Ectodermal cell (in vitro differentiated cells): Measurements from ENCODE around the gene ATP6V0A1.

Experiments
- H3K27ac ChIP-seq: 2 replicates; pipeline ENCODE4 v1.7.0; 2013; ENCODE audit warnings: mild to moderate bottlenecking, low read depth, low read length; ENCODE audit not compliant: insufficient read depth, poor library complexity, severe bottlenecking
- H3K27me3 ChIP-seq: 2 replicates; pipeline ENCODE4 v1.7.0; 2013; ENCODE audit warnings: mild to moderate bottlenecking, low read length; ENCODE audit not compliant: insufficient read depth, control insufficient read depth, poor library complexity, severe bottlenecking
- H3K36me3 ChIP-seq: one replicate; pipeline ENCODE4 v1.7.0; 2013; ENCODE audit warnings: low read length; ENCODE audit not compliant: control insufficient read depth, insufficient read depth
- H3K4me1 ChIP-seq: one replicate; pipeline ENCODE4 v1.7.0; 2013; ENCODE audit warnings: low read length; ENCODE audit not compliant: control insufficient read depth, insufficient read depth
- H3K4me3 ChIP-seq: 2 replicates; pipeline ENCODE4 v1.7.0; 2013; ENCODE audit warnings: low read depth, low read length, control low read depth; ENCODE audit not compliant: insufficient read depth
- H3K9me3 ChIP-seq: 2 replicates; pipeline ENCODE4 v1.7.0; 2013; ENCODE audit warnings: mild to moderate bottlenecking, low read length, moderate library complexity; ENCODE audit not compliant: control insufficient read depth
- WGBS, 2 experiments: methylation state at CpG; one replicate each; pipeline ENCODE4 v1.1.7; 2013; ENCODE audit warnings: missing lambda C conversion rate in 2 of 2; 5-methylcytosine and 5-hydroxymethylcytosine counted together

Gene ATP6V0A1

DNA sequence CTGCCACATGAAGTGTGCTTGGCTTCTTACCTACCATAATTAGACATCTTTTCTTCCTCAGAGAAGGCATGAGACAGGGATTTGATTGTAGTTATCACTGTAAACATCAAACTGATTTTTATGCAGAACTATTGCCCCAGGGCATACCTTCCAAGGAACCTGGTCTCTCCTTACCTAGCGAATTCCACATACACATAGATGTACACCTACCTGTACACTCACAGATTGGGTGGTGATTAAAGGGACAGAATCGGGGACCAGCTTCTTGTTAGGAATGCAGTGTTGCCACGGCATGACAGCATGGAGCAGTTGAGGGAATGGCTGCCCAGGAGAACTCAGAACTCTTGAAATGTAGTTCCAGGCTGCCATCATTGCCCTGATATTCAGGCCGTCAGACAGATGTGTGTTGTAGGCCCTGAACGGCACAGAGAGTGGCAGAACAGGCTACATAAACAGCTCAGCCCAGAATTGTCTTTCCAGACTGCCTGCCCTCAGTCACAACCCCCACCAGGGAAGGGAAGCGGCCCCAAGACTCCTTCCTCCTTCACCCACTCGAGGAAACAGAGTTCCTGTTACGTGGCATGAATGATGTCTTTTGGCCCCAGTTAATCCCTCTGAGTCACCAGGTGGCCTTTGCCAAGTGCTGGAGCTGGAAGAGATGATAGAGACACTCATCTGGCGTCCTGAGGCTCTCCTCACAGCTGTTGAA is 59.5 kb downstream of the ATP6V0A1 start:
- Histone ChIP-seq H3K4me1 (peaks cover 53% of the 10 kb centered on the region), H3K36me3 (no peaks in the 10 kb centered on the region), H3K4me3 (no peak overlapping the region), H3K9me3 (no peaks in the 10 kb centered on the region), H3K27ac (no peak overlapping the region), H3K27me3 (no peaks in the 10 kb centered on the region)
- 85 to 87% methylated on average over 9 of the region's 9 CpGs for WGBS, 2 experiments

DNA sequence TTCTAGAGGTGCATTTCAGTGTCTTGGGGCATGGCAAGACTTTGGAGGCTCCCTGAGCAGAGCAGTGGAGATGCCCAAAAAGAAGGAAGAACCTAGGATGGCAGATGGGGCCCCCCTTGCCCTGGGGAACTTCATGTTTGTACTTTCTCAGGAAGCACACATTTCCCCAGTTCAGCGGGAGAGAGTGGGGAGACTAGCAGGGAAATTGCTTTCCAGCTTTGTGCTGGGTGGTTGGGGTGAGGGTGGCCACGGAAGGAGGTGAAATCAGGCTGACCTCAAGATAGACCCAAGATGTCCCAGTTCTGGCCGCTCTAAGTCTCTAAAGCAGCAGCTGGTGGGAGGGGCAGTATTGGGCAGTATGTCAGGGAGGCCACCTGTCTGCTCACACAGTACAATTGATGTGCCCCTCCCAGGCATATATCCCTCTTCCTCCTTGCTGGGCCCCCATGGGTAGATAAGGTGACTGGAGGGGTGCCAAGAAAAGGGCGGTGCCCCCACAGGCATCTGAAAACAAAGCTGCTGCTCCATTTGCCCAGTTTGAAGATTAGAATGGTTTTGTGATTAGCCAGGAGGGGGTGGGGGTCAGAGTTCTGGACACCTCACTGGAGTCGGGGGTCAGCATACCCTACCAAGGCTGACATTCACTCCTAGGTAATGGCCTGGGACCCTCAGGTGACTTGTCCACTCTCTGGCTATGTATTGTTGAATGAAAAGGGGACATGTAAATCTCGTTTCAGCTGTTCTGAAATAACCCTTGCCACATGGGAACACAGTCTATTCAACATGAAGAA is 60.3 kb downstream of the ATP6V0A1 start:
- Histone ChIP-seq H3K9me3 (no peaks in the 10 kb centered on the region), H3K4me1 (peaks cover 53% of the 10 kb centered on the region), H3K27me3 (no peaks in the 10 kb centered on the region), H3K4me3 (no peak overlapping the region), H3K27ac (peak overlapping the region; percentile 99), H3K36me3 (no peaks in the 10 kb centered on the region)
- WGBS, 2 experiments: 93% methylated on average over 5 to 6 of the region's 6 CpGs

DNA sequence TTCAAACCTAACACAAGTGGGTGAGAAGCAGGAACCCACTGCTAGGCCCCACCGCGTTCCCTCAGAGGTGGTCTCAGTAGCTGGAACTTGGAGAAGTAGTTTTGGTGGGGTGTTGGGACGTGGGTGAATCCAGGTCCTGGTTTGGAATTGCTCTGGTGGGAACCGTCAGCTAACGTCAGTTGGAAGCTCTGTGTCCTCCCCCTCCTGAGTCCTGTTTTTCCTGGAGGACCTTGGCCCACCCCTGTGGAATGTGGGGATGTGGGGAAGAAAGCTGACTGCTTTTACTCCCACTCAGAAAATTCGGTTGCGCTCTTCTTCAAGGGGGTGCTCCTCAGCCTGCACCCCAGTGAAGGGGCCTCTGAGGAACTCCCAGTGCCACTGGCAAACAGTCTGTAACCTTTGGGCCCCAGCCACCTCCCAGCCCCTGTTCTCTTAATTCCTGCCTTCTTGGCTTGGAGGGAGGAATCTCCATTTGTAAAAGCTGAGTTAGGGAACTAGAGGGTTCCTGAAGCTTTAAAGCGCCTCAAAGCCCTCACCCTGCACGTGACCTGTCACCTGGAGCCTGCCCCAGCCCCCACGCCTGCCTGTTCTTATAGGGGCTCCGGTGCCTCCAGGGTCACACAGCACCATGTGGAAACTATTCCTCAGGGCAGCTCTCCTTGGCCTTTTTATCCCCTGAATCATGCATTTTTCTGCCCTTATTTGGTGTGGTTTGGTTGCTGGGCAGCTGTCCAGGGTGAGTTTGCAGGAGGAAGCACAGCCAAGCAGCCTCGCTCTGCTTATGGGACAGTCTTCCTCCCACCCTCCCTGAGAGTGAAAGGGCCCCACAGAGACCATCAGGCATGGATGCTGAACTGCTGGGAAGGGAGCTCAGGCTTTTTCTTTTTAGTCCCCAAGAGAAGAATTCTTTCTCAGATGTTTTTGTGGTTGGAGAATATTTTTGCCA is 61.1 kb downstream of the ATP6V0A1 start:
- Histone ChIP-seq H3K9me3 (no peaks in the 10 kb centered on the region), H3K27me3 (no peaks in the 10 kb centered on the region), H3K4me1 (peaks cover 46% of the 10 kb centered on the region), H3K27ac (peak overlapping the region; percentile 99), H3K36me3 (no peaks in the 10 kb centered on the region), H3K4me3 (peak overlapping the region; percentile 7)
- WGBS, 2 experiments: 31 to 34% methylated on average over 12 of the region's 12 CpGs

DNA sequence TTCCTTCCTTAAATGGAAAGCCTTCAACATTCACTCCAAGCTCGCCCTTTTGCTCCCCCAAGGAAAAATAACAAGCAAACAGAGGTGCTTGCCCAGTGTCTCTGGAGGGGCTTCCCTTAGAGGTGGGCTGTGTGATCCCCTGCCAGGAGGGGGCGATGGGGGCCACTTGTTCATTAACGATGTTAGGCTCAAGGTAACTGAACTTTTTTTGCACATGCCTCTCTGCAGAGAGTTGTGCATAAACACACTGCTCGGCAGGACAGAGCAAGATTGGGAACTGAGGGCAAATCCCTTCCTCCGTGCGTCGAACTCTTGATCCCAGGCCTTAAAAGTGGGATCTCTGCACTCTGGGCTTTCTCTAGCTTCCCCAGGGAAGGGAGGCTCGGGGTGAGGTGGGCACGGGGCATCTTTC is 61.9 kb downstream of the ATP6V0A1 start:
- Histone ChIP-seq H3K4me3 (no peak overlapping the region), H3K27ac (peak overlapping the region; percentile 99), H3K9me3 (no peaks in the 10 kb centered on the region), H3K36me3 (no peaks in the 10 kb centered on the region), H3K4me1 (peaks cover 46% of the 10 kb centered on the region), H3K27me3 (no peaks in the 10 kb centered on the region)
- 61 to 64% methylated on average over 9 of the region's 9 CpGs for WGBS, 2 experiments

DNA sequence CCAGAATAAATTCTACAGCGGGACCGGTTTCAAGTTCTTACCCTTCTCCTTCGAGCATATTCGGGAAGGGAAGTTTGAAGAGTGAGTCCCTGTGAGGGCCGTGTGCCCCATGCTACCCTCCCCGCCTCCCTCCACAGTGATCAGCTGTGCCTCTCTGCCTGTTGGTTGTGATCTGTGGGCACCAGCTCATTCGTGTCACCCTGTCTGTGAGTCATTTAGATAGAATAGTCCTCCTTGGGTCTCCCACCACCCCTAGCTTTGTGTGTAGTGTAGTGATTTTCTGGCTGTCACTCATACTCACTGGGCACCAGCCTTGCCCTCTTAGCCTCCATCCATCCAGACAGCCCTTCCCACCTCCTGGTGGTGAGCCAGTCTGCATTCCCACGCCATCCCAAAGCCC is 62.4 kb downstream of the ATP6V0A1 start:
- WGBS, 2 experiments: 86 to 87% methylated on average over 8 of the region's 8 CpGs
- Histone ChIP-seq H3K27me3 (no peaks in the 10 kb centered on the region), H3K4me3 (no peak overlapping the region), H3K27ac (peak overlapping the region; percentile 99), H3K36me3 (no peaks in the 10 kb centered on the region), H3K4me1 (peaks cover 46% of the 10 kb centered on the region), H3K9me3 (no peaks in the 10 kb centered on the region)

DNA sequence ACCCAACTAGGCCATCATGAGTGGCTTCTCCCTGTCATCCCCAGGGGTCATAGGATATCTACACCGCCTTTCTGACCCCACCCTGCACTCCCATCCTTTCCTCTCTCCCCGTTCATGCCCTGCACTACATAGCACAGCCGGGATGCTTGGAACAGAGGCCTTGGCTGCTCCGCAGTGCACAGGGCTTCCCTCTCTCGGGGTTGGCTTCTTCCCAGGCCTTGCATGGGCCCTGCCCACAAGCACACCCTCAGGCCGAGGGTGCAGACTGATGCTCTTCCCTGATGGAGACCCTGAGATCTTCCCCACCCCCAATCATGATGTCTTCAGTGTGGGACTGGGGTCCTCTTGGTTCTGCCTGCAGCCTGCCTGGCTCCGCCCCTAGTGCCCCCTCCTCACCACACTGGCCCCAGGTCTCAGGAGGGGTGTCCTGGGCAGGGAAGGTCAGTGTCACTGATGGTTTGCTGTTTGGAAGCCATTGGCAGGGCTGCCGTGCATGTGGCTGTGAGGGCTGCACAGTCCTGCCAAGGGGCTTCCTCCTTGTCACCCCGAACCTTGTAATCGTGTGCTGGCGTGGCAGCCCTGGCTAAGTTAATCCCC is 63.1 kb downstream of the ATP6V0A1 start:
- Histone ChIP-seq H3K27me3 (no peaks in the 10 kb centered on the region), H3K9me3 (no peaks in the 10 kb centered on the region), H3K4me1 (peaks cover 46% of the 10 kb centered on the region), H3K27ac (no peak overlapping the region), H3K4me3 (no peak overlapping the region), H3K36me3 (no peaks in the 10 kb centered on the region)
- 93 to 95% methylated on average over 11 of the region's 11 CpGs for WGBS, 2 experiments

DNA sequence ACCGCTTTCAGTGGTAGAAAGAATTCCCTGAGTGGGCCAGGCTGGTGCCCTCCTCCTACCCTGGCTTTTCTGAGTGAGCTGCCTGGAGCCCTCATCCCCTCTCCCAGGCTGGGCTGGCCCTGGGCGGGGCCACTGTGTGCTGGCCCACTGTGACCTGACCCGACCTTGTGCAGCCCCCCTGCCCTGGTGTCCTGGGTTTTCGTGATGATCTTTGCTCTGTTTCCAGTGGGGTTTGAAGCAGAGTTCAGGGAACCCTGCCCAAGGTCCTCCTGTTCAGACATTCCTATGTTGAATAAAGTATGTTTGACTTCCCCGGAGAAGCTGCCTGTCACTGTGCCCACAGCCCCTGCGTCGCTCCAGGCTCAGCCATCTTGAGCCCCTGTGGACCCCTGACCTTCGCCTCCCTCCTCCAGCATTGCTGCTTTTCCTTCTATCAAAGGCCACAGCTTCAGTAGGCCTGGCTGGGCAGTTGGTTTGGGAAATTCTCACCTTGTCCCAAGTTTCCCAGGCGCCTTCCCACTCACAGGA is 63.6 kb downstream of the ATP6V0A1 start:
- no peak overlapping the region for H3K27ac ChIP-seq

DNA sequence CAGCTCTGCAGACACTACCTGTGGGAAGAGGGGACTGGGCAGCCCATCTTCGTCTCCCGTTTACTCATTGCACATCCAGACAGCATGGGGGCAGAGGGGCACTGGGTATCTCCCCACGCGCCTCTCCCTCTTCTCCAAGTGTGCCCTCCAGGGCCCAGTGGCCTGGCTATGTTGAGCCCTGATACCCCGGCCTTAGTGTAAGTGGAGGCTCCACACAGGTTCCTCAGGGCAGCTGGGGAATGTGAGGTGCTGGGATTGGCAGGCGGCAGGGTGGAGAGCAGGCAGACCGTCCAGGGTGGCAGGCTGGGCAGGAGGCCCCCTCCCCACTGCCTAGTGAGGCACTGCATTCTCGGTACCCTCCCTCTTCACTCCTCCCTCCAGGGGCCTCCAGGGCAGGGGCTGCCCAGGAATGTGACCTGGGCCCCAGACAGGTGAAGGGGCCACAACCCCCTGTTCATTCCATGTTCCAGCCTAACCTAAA is 64.2 kb downstream of the ATP6V0A1 start:
- Histone ChIP-seq H3K27ac (no peak overlapping the region), H3K36me3 (no peaks in the 10 kb centered on the region), H3K4me1 (peaks cover 46% of the 10 kb centered on the region), H3K27me3 (no peaks in the 10 kb centered on the region), H3K9me3 (no peaks in the 10 kb centered on the region), H3K4me3 (no peak overlapping the region)
- WGBS, 2 experiments: 91 to 94% methylated on average over 8 of the region's 8 CpGs

More for the DNA sequence above, 63.6 kb downstream of the ATP6V0A1 start:
- Histone ChIP-seq H3K9me3 (no peaks in the 10 kb centered on the region), H3K27me3 (no peaks in the 10 kb centered on the region), H3K4me1 (peaks cover 46% of the 10 kb centered on the region), H3K4me3 (no peak overlapping the region), H3K36me3 (no peaks in the 10 kb centered on the region)
- WGBS, 2 experiments: 90 to 92% methylated on average over 9 of the region's 9 CpGs

DNA sequence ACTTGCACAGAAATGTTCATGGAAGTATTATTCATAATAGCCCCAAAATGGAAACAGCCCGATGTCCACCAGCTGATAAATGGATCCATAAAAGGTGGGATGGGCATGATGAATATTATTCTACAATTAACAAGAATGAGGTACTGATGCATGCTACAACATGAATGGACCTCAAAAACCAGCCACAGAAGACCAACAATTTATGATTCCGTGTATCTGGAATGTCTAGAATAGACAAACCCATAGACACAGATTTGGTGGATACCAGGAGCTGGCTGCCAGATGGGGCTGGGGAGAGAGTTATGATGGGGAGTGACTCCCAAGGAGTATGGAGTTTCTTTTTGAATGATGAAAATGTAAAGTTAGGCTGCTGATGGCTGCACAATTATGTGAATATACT is 66.5 kb downstream of the ATP6V0A1 start:
- Histone ChIP-seq H3K27me3 (no peaks in the 10 kb centered on the region), H3K36me3 (no peaks in the 10 kb centered on the region), H3K27ac (no peak overlapping the region), H3K4me1 (peaks cover 23% of the 10 kb centered on the region), H3K4me3 (no peak overlapping the region), H3K9me3 (no peaks in the 10 kb centered on the region)
- 92 to 94% methylated on average over 1 to 2 of the region's 2 CpGs for WGBS, 2 experiments
